Endothelial cell (in vitro differentiated cells): ENCODE measurements around the gene LCOR. TPM values are rescaled to one million over a fixed set of nuclear protein-coding genes. Genes with fewer than 3 reads are reported as not detected.

Source experiments
- DNase-seq: peaks from one replicate; pipeline ENCODE4 v3.0.0; 2021; ENCODE audit warnings: low spot score
- H3K27ac Mint-ChIP-seq: one replicate; pipeline ENCODE4 v1.8.0; 2021; ENCODE audit warnings: mixed read lengths, inconsistent platforms; ENCODE audit not compliant: unreplicated experiment
- H3K27me3 Mint-ChIP-seq: one replicate; pipeline ENCODE4 v1.8.0; 2021; ENCODE audit warnings: mild to moderate bottlenecking, moderate library complexity, mixed read lengths, inconsistent platforms; ENCODE audit not compliant: unreplicated experiment
- H3K36me3 Mint-ChIP-seq: one replicate; pipeline ENCODE4 v1.8.0; 2021; ENCODE audit warnings: mild to moderate bottlenecking, low read depth, mixed read lengths, inconsistent platforms; ENCODE audit not compliant: unreplicated experiment
- H3K4me1 Mint-ChIP-seq: one replicate; pipeline ENCODE4 v1.8.0; 2021; ENCODE audit warnings: mild to moderate bottlenecking, mixed read lengths, inconsistent platforms; ENCODE audit not compliant: unreplicated experiment
- H3K4me3 Mint-ChIP-seq: one replicate; pipeline ENCODE4 v1.8.0; 2021; ENCODE audit warnings: mild to moderate bottlenecking, mixed read lengths, inconsistent platforms; ENCODE audit not compliant: unreplicated experiment
- H3K9me3 Mint-ChIP-seq: one replicate; pipeline ENCODE4 v1.8.0; 2021; ENCODE audit warnings: mixed read lengths, inconsistent platforms; ENCODE audit not compliant: unreplicated experiment
- CTCF ChIP-seq: fragments of 200-600 bp; sonication (generic); IDR thresholded peaks from one replicate; pipeline ENCODE4 v1.5.0; 2021; ENCODE audit warnings: antibody characterized with exemption; ENCODE audit not compliant: unreplicated experiment
- total RNA-seq: library from RNA; stranded (reverse); fragmentation: NEBNext Ultra II Directional; extraction: Animal tissue kit (Norgen Biotek cat#: 25700); gene quantifications from one replicate; pipeline ENCODE4 v1.2.1, GENCODE V29; 2021; ENCODE audit not compliant: unreplicated experiment

LCOR gene
- total RNA-seq, 1 donor from 2014 or later = 36.6 TPM

GRCh38 chr10:96863922-96864543 is 31.9 kb downstream of the LCOR start:
- H3K4me3 Mint-ChIP-seq = no peak overlapping the region
- peak overlapping the region; percentile 22 for H3K27ac Mint-ChIP-seq
- H3K4me1 Mint-ChIP-seq = peaks cover 3% of the 10 kb centered on the region
- no peaks in the 10 kb centered on the region for H3K9me3 Mint-ChIP-seq
- no peak for TF ChIP-seq CTCF
- H3K27me3 Mint-ChIP-seq = no peaks in the 10 kb centered on the region
- peaks cover 6% of the 10 kb centered on the region for H3K36me3 Mint-ChIP-seq
- no peak for DNase-seq

- H3K27ac Mint-ChIP-seq = no peak overlapping the region
- H3K4me3 Mint-ChIP-seq = no peak overlapping the region
Measured at GRCh38 chr10:96873086-96873485, 41.0 kb downstream of the LCOR start.

GRCh38 chr10:96873756-96874467 is 41.8 kb downstream of the LCOR start:
- Mint-ChIP-seq H3K27ac (no peak overlapping the region), H3K9me3 (no peaks in the 10 kb centered on the region), H3K4me1 (no peaks in the 10 kb centered on the region), H3K36me3 (no peaks in the 10 kb centered on the region), H3K4me3 (no peak overlapping the region), H3K27me3 (no peaks in the 10 kb centered on the region)
- DNase-seq = no peak
- TF ChIP-seq CTCF = no peak

More at GRCh38 chr10:96873086-96873485, 41.0 kb downstream of the LCOR start:
- no peak for TF ChIP-seq CTCF
- DNase-seq = no peak
- no peaks in the 10 kb centered on the region for H3K9me3 Mint-ChIP-seq
- no peaks in the 10 kb centered on the region for H3K4me1 Mint-ChIP-seq
- no peaks in the 10 kb centered on the region for H3K36me3 Mint-ChIP-seq
- H3K27me3 Mint-ChIP-seq = no peaks in the 10 kb centered on the region

- Mint-ChIP-seq H3K4me1 (no peaks in the 10 kb centered on the region), H3K27ac (no peak overlapping the region), H3K9me3 (no peaks in the 10 kb centered on the region), H3K4me3 (no peak overlapping the region), H3K27me3 (no peaks in the 10 kb centered on the region), H3K36me3 (no peaks in the 10 kb centered on the region)
- no peak for DNase-seq
- TF ChIP-seq CTCF = no peak
Measured at GRCh38 chr10:96878057-96878456, 46.0 kb downstream of the LCOR start.

- no peaks in the 10 kb centered on the region for H3K9me3 Mint-ChIP-seq
Measured at GRCh38 chr10:96880575-96880974, 48.5 kb downstream of the LCOR start.

More at GRCh38 chr10:96880575-96880974, 48.5 kb downstream of the LCOR start:
- DNase-seq = no peak
- H3K27me3 Mint-ChIP-seq = no peaks in the 10 kb centered on the region
- peaks cover 6% of the 10 kb centered on the region for H3K4me1 Mint-ChIP-seq
- TF ChIP-seq CTCF = no peak
- no peak overlapping the region for H3K27ac Mint-ChIP-seq
- no peaks in the 10 kb centered on the region for H3K36me3 Mint-ChIP-seq
- no peak overlapping the region for H3K4me3 Mint-ChIP-seq
